H9 (cell line): Measurements from ENCODE around the gene DBI. TPM values are rescaled to one million over a fixed set of nuclear protein-coding genes. Genes with fewer than 3 reads are reported as not detected.

Experiments used
- DNase-seq: peaks from one replicate; pipeline ENCODE4 v3.0.0-alpha.2; 2017
- H2AFZ ChIP-seq: one replicate; pipeline ENCODE4 v1.6.1; 2013; ENCODE audit warnings: mild to moderate bottlenecking, low read length, control low read depth, moderate library complexity
- H2AK5ac ChIP-seq: 2 replicates; pipeline ENCODE4 v1.6.1; 2013; ENCODE audit warnings: low read length, control low read depth, mixed read lengths; ENCODE audit not compliant: insufficient read length
- H2BK120ac ChIP-seq: one replicate; pipeline ENCODE4 v1.6.1; 2013; ENCODE audit warnings: low read depth, mild to moderate bottlenecking, low read length, control low read depth, inconsistent platforms; ENCODE audit not compliant: poor library complexity, severe bottlenecking
- H2BK12ac ChIP-seq: 2 replicates; pipeline ENCODE4 v1.6.1; 2013; ENCODE audit warnings: low read length, control low read depth, mixed read lengths, low read depth; ENCODE audit not compliant: insufficient read length
- H2BK15ac ChIP-seq: 2 replicates; pipeline ENCODE4 v1.6.1; 2013; ENCODE audit warnings: low read depth, low read length, control low read depth
- H2BK20ac ChIP-seq: one replicate; pipeline ENCODE4 v1.6.1; 2013; ENCODE audit warnings: low read depth, mild to moderate bottlenecking, low read length, control low read depth, inconsistent platforms; ENCODE audit not compliant: poor library complexity, severe bottlenecking
- H2BK5ac ChIP-seq: 2 replicates; pipeline ENCODE4 v1.6.1; 2013; ENCODE audit warnings: low read length, control low read depth, mixed read lengths; ENCODE audit not compliant: insufficient read length
- H3K14ac ChIP-seq: 2 replicates; pipeline ENCODE4 v1.6.1; 2013; ENCODE audit warnings: low read length, control low read depth; ENCODE audit not compliant: insufficient read depth
- H3K18ac ChIP-seq: 2 replicates; pipeline ENCODE4 v1.6.1; 2013; ENCODE audit warnings: low read depth, mild to moderate bottlenecking, mixed read lengths, low read length, control low read depth; ENCODE audit not compliant: insufficient read length
- H3K23ac ChIP-seq: 2 replicates; pipeline ENCODE4 v1.6.1; 2013; ENCODE audit warnings: low read length, control low read depth, mixed read lengths, low read depth; ENCODE audit not compliant: insufficient read length
- H3K23me2 ChIP-seq: 2 replicates; pipeline ENCODE4 v1.6.1; 2013; ENCODE audit warnings: low read depth, mild to moderate bottlenecking, mixed read lengths, low read length, control low read depth; ENCODE audit not compliant: insufficient read length, poor library complexity, severe bottlenecking
- H3K27ac ChIP-seq: 2 replicates; pipeline ENCODE4 v1.5.1; 2013; ENCODE audit warnings: low read length, control low read depth, mixed read lengths, low read depth; ENCODE audit not compliant: insufficient read length
- H3K27me3 ChIP-seq: 2 replicates; pipeline ENCODE4 v1.6.1; 2013; ENCODE audit warnings: low read length, control low read depth, inconsistent platforms; ENCODE audit not compliant: insufficient read depth
- H3K4ac ChIP-seq: 2 replicates; pipeline ENCODE4 v1.6.1; 2013; ENCODE audit warnings: low read depth, mild to moderate bottlenecking, control low read depth, inconsistent platforms, low read length, moderate library complexity
- H3K4me1 ChIP-seq: 2 replicates; pipeline ENCODE4 v1.6.1; 2013; ENCODE audit warnings: low read length, control low read depth, inconsistent platforms; ENCODE audit not compliant: insufficient read depth
- H3K4me2 ChIP-seq: 2 replicates; pipeline ENCODE4 v1.6.1; 2013; ENCODE audit warnings: low read length, control low read depth, mixed read lengths; ENCODE audit not compliant: insufficient read length, insufficient read depth
- H3K56ac ChIP-seq: 2 replicates; pipeline ENCODE4 v1.6.1; 2013; ENCODE audit warnings: low read depth, mild to moderate bottlenecking, mixed read lengths, low read length, control low read depth; ENCODE audit not compliant: insufficient read length
- H3K79me1 ChIP-seq: 2 replicates; pipeline ENCODE4 v1.6.1; 2013; ENCODE audit warnings: low read depth, mild to moderate bottlenecking, moderate library complexity, low read length, control low read depth, inconsistent platforms; ENCODE audit not compliant: insufficient read depth, poor library complexity, severe bottlenecking
- H3K79me2 ChIP-seq: 2 replicates; pipeline ENCODE4 v1.6.1; 2013; ENCODE audit warnings: low read length, control low read depth, inconsistent platforms; ENCODE audit not compliant: insufficient read depth
- H3K9ac ChIP-seq: 2 replicates; pipeline ENCODE4 v1.6.1; 2013; ENCODE audit warnings: low read length, control low read depth, mixed read lengths; ENCODE audit not compliant: insufficient read length; ENCODE audit errors: extremely low read depth
- H3K9me3 ChIP-seq: one replicate; pipeline ENCODE4 v1.6.1; 2013; ENCODE audit warnings: low read depth, low read length, inconsistent platforms; ENCODE audit not compliant: control insufficient read depth
- H3T11ph ChIP-seq: one replicate; pipeline ENCODE4 v1.6.1; 2013; ENCODE audit warnings: mild to moderate bottlenecking, low read length, control low read depth, inconsistent platforms
- H4K20me1 ChIP-seq: one replicate; pipeline ENCODE4 v1.6.1; 2013; ENCODE audit not compliant: control insufficient read depth, insufficient read length, insufficient read depth
- H4K5ac ChIP-seq: 2 replicates; pipeline ENCODE4 v1.6.1; 2013; ENCODE audit warnings: low read depth, mild to moderate bottlenecking, mixed read lengths, low read length, control low read depth; ENCODE audit not compliant: insufficient read length
- H4K8ac ChIP-seq: replicated peaks from 2 replicates; pipeline ENCODE4 v1.6.1; 2013; ENCODE audit warnings: low read length, control low read depth, mixed read lengths, low read depth; ENCODE audit not compliant: insufficient read length
- H4K91ac ChIP-seq: 2 replicates; pipeline ENCODE4 v1.6.1; 2013; ENCODE audit warnings: low read depth, mild to moderate bottlenecking, moderate library complexity, mixed read lengths, low read length, control low read depth; ENCODE audit not compliant: insufficient read length
- H3K27ac Mint-ChIP-seq, 3 experiments: 2 replicates in 2 of 3; 3 replicates in 1 of 3; pipeline ENCODE4 v1.8.0; 2020 to 2021; ENCODE audit warnings: mixed read lengths in 3 of 3, mild to moderate bottlenecking in 1 of 3, moderate library complexity in 1 of 3
- H3K27me3 Mint-ChIP-seq: 2 replicates; pipeline ENCODE4 v1.8.0; 2021; ENCODE audit warnings: low read depth, mild to moderate bottlenecking, moderate library complexity, mixed read lengths
- H3K36me3 Mint-ChIP-seq, 3 experiments: 2 replicates in 2 of 3; 3 replicates in 1 of 3; pipeline ENCODE4 v1.8.0; 2020 to 2021; ENCODE audit warnings: low read depth in 3 of 3, mixed read lengths in 3 of 3; ENCODE audit not compliant: insufficient read depth in 1 of 3
- H3K4me1 Mint-ChIP-seq, 2 experiments: 2 replicates each; pipeline ENCODE4 v1.8.0; 2020; ENCODE audit warnings: mixed read lengths in 2 of 2
- H3K4me3 Mint-ChIP-seq, 2 experiments: 2 replicates in 1 of 2; 3 replicates in 1 of 2; pipeline ENCODE4 v1.8.0; 2020 to 2021; ENCODE audit warnings: mild to moderate bottlenecking in 2 of 2, mixed read lengths in 2 of 2, moderate library complexity in 1 of 2
- H3K9me3 Mint-ChIP-seq, 2 experiments: 2 replicates in 1 of 2; 3 replicates in 1 of 2; pipeline ENCODE4 v1.8.0; 2020; ENCODE audit warnings: mild to moderate bottlenecking in 2 of 2, mixed read lengths in 2 of 2, moderate library complexity in 1 of 2
- WGBS: extraction: QIAGEN DNeasy Blood & Tissue Kit; methylation state at CpG from one replicate; pipeline ENCODE4 v1.1.7; 2013; ENCODE audit warnings: missing lambda C conversion rate, low lambda C conversion rate, mixed read lengths; ENCODE audit not compliant: insufficient read length; ENCODE audit errors: extremely low coverage; 5-methylcytosine and 5-hydroxymethylcytosine counted together
- total RNA-seq: library from RNA; stranded (reverse); gene quantifications from 2 replicates; pipeline ENCODE4 v1.2.1, GENCODE V29; 2021
- TF ChIP-seq, protein P1 (sequence below): fragments of 200-600 bp; sonication (generic); conservative IDR thresholded peaks from 3 replicates; pipeline ENCODE4 v1.8.0; 2021; ENCODE audit warnings: antibody characterized with exemption, mild to moderate bottlenecking

The DBI gene
- total RNA-seq, 1 experiment from 2014 or later, result 127 TPM

DNA sequence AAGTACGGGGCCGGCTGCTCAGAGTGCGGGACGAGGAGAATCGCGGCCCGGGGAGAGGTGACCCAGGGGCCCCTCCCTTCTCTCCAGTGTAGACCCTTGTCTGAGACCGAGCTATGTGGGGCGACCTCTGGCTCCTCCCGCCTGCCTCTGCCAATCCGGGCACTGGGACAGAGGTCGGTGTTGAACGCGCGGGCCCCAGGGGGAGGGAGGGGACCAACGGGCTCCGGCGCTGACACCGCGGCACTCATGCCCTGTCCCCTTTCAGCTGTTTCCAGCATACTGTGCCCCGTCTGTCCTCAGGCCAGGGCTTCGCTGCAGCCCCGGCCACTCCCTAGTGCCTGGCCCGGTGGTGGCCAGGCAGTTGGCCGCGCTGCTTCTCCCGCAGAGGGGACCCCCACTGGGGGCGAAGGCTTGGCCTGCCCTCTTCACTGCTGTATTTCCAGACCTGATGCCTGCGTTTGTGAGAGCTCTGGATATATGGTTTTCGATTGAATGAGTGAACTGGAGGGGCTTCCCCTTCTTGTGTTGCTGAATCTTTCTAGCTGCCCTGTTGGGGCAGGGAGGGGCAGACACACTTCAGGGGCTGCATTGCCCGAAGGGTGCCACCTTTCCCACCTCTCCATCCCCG, 809 bp downstream of the DBI start:
- Histone ChIP-seq H3K4ac (no peak overlapping the region), H2BK120ac (no peak overlapping the region), H2BK12ac (no peak overlapping the region), H4K5ac (no peak overlapping the region), H3K27me3 (no peaks in the 10 kb centered on the region), H3K18ac (peak overlapping the region; percentile 43), H3K79me1 (peaks cover 3% of the 10 kb centered on the region), H2BK20ac (no peak overlapping the region), H4K91ac (no peak overlapping the region), H3T11ph (no peak overlapping the region), H2BK5ac (no peak overlapping the region), H2BK15ac (no peak overlapping the region), H3K4me1 (peaks cover 3% of the 10 kb centered on the region; the same call in 1 of the 2 replicates), H3K56ac (no peak overlapping the region), H2AK5ac (no peak overlapping the region), H2AFZ (no peak overlapping the region), H3K23ac (no peak overlapping the region), H3K79me2 (peaks cover 1% of the 10 kb centered on the region; the same call in 1 of the 2 replicates), H3K14ac (peak overlapping the region; percentile 62), H4K20me1 (no peaks in the 10 kb centered on the region), H4K8ac (no peak overlapping the region), H3K9me3 (peaks cover 1% of the 10 kb centered on the region), H3K9ac (peak overlapping the region; percentile 66), H3K23me2 (peaks cover 20% of the 10 kb centered on the region), H3K4me2 (peak overlapping the region; percentile 100), H3K27ac (no peak overlapping the region)
- TF ChIP-seq, protein P1, sequence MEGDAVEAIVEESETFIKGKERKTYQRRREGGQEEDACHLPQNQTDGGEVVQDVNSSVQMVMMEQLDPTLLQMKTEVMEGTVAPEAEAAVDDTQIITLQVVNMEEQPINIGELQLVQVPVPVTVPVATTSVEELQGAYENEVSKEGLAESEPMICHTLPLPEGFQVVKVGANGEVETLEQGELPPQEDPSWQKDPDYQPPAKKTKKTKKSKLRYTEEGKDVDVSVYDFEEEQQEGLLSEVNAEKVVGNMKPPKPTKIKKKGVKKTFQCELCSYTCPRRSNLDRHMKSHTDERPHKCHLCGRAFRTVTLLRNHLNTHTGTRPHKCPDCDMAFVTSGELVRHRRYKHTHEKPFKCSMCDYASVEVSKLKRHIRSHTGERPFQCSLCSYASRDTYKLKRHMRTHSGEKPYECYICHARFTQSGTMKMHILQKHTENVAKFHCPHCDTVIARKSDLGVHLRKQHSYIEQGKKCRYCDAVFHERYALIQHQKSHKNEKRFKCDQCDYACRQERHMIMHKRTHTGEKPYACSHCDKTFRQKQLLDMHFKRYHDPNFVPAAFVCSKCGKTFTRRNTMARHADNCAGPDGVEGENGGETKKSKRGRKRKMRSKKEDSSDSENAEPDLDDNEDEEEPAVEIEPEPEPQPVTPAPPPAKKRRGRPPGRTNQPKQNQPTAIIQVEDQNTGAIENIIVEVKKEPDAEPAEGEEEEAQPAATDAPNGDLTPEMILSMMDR, result no peak
- Mint-ChIP-seq H3K36me3 (peaks cover 36 to 42% (median 38%) of the 10 kb centered on the region in 3 experiments), H3K4me1 (peaks cover 19 to 22% of the 10 kb centered on the region in 2 experiments), H3K4me3 (peak overlapping the region; percentile 98 to 99), H3K27me3 (no peaks in the 10 kb centered on the region; the same call in 1 of the 2 replicates), H3K27ac (peak overlapping the region in 2 of 3 experiments; percentile 93 to 96; a peak in 4 of 7 replicates), H3K9me3 (no peaks in the 10 kb centered on the region; a peak in 1 of 5 replicates)
- WGBS, result no CpG with 5 or more reads among the region's 32 CpGs
- peak; percentile 75 for DNase-seq
